HEK293T (cell line): ENCODE results near the gene SPRED3.

Experiments
- ARNT ChIP-seq: fragments of 450-650 bp; IDR thresholded peaks from 2 replicates; pipeline ENCODE4 v1.6.1; 2017; ENCODE audit warnings: mild to moderate bottlenecking
- CTBP1 ChIP-seq: fragments of 450-650 bp; IDR thresholded peaks from 2 replicates; pipeline ENCODE4 v1.6.1; 2016; ENCODE audit warnings: borderline replicate concordance
- FOXA1 ChIP-seq: fragments of 450-650 bp; IDR thresholded peaks from 2 replicates; pipeline ENCODE4 v1.6.1; 2016; ENCODE audit warnings: mild to moderate bottlenecking
- FOXK2 ChIP-seq: fragments of 450-650 bp; IDR thresholded peaks from 2 replicates; pipeline ENCODE4 v1.6.1; 2016; ENCODE audit warnings: mild to moderate bottlenecking
- HDGF ChIP-seq: fragments of 450-650 bp; IDR thresholded peaks from 2 replicates; pipeline ENCODE4 v1.6.1; 2017; ENCODE audit warnings: antibody characterized with exemption, borderline replicate concordance
- NFRKB ChIP-seq: fragments of 450-650 bp; IDR thresholded peaks from 2 replicates; pipeline ENCODE4 v1.6.1; 2016; ENCODE audit warnings: mild to moderate bottlenecking, moderate library complexity
- SP1 ChIP-seq: fragments of 450-650 bp; IDR thresholded peaks from 2 replicates; pipeline ENCODE4 v1.6.1; 2017
- SUZ12 ChIP-seq: fragments of 450-650 bp; IDR thresholded peaks from 2 replicates; pipeline ENCODE4 v1.6.1; 2016; ENCODE audit warnings: mild to moderate bottlenecking
- TARDBP ChIP-seq: fragments of 450-650 bp; IDR thresholded peaks from 2 replicates; pipeline ENCODE4 v1.6.1; 2016
- ZNF384 ChIP-seq: fragments of 450-650 bp; IDR thresholded peaks from 2 replicates; pipeline ENCODE4 v1.6.1; 2016
- TF ChIP-seq, protein P1 (sequence below): fragments of 450-650 bp; IDR thresholded peaks from 2 replicates; pipeline ENCODE4 v1.6.1; 2016

GRCh38 chr19:38370299-38370698 lies 18.2 kb upstream of the SPRED3 start:
- TF ChIP-seq ARNT = no peak
- no peak for TF ChIP-seq ZNF384
- no peak for TF ChIP-seq SUZ12
- no peak for TF ChIP-seq FOXK2
- no peak for TF ChIP-seq HDGF
- no peak for TF ChIP-seq SP1
- TF ChIP-seq TARDBP = no peak
- TF ChIP-seq, protein P1, sequence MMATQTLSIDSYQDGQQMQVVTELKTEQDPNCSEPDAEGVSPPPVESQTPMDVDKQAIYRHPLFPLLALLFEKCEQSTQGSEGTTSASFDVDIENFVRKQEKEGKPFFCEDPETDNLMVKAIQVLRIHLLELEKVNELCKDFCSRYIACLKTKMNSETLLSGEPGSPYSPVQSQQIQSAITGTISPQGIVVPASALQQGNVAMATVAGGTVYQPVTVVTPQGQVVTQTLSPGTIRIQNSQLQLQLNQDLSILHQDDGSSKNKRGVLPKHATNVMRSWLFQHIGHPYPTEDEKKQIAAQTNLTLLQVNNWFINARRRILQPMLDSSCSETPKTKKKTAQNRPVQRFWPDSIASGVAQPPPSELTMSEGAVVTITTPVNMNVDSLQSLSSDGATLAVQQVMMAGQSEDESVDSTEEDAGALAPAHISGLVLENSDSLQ = no peak
- no peak for TF ChIP-seq CTBP1
- no peak for TF ChIP-seq FOXA1
- TF ChIP-seq NFRKB = no peak
